Right lobe of liver (tissue), 4 donors: ENCODE measurements around the gene ADARB1.

Source experiments
- CTCF ChIP-seq, 4 donors: fragments of 200-600 bp in 3 of 4; fragments of 450-650 bp in 1 of 4; IDR thresholded peaks; one replicate each; pipeline versions ENCODE4 v1.5.1 to v1.8.0; 2016 to 2022; ENCODE audit warnings: antibody characterized with exemption in 4 of 4, mild to moderate bottlenecking in 2 of 4
- POLR2A ChIP-seq: fragments of 450-650 bp; IDR thresholded peaks from one replicate; pipeline ENCODE4 v1.6.1; 2017; ENCODE audit warnings: antibody characterized with exemption, mild to moderate bottlenecking
- donor health status: DM: no; HTN: no; CAD: no.
- donor health status: DM: no; HTN: no; CAD: no.
- donor health status: DM: no; HTN: yes; CAD: no.

GRCh38 chr21:45112371-45112770 is 38.0 kb downstream of the ADARB1 start:
- TF ChIP-seq CTCF (IDR thresholded peaks at IDR 0.05) (no peak), POLR2A (no peak)
